IMR-90 (cell line): ENCODE measurements around the gene AUNIP. TPM values are rescaled to one million over a fixed set of nuclear protein-coding genes. Genes with fewer than 3 reads are reported as not detected.

Source experiments
- ATAC-seq: fragments of 200-7000 bp; cut with Tn5 transposase; 2 replicates; pipeline ENCODE4 v1.9.1; 2020; ENCODE audit warnings: low read depth, mild to moderate bottlenecking, moderate library complexity
- BruUV-seq: library from RNA; stranded (reverse); fragments of 400-500 nt; replicated peaks from 2 replicates; lab custom pipeline; 2021; lab: Mats Ljungman, UMichigan
- CTCF ChIA-PET: fragments of 300-600 bp; formaldehyde crosslinking; extraction: SDS; loops from one replicate; lab custom pipeline; 2021; ENCODE audit warnings: antibody characterized with exemption; lab: Yijun Ruan, JAX
- POLR2A ChIA-PET: fragments of 300-600 bp; sonication (Branson Sonifier 250); formaldehyde crosslinking; loops from one replicate; lab custom pipeline; 2022; ENCODE audit warnings: antibody characterized with exemption; ENCODE audit not compliant: unreplicated experiment; lab: Charles Lee
- DNase-seq: peaks from one replicate; pipeline ENCODE4 v3.0.0; 2013
- H2AFZ ChIP-seq: replicated peaks from 2 replicates; pipeline ENCODE3; 2013; ENCODE audit warnings: low read length, mild to moderate bottlenecking; ENCODE audit not compliant: poor library complexity
- H2AK5ac ChIP-seq: 2 replicates; pipeline ENCODE4 v1.6.1; 2013; ENCODE audit warnings: low read depth, low read length, inconsistent platforms
- H2AK9ac ChIP-seq: replicated peaks from 2 replicates; pipeline ENCODE3; 2013; ENCODE audit warnings: mild to moderate bottlenecking, low read depth, low read length, moderate library complexity; ENCODE audit not compliant: poor library complexity
- H2BK120ac ChIP-seq: 2 replicates; pipeline ENCODE4 v1.6.1; 2013; ENCODE audit warnings: low read depth, low read length, inconsistent platforms
- H2BK15ac ChIP-seq: 3 replicates; pipeline ENCODE4 v1.6.1; 2013; ENCODE audit warnings: low read depth, low read length, inconsistent platforms
- H2BK20ac ChIP-seq: 2 replicates; pipeline ENCODE4 v1.6.1; 2013; ENCODE audit warnings: low read depth, mild to moderate bottlenecking, inconsistent platforms, low read length, moderate library complexity
- H2BK5ac ChIP-seq: 2 replicates; pipeline ENCODE4 v1.6.1; 2013; ENCODE audit warnings: mild to moderate bottlenecking, low read depth, low read length, inconsistent platforms; ENCODE audit not compliant: poor library complexity, severe bottlenecking
- H3K14ac ChIP-seq: replicated peaks from 2 replicates; pipeline ENCODE4 v1.6.1; 2013; ENCODE audit warnings: low read depth, low read length, inconsistent platforms
- H3K18ac ChIP-seq: 2 replicates; pipeline ENCODE4 v1.6.1; 2013; ENCODE audit warnings: low read depth, low read length, control low read depth
- H3K23ac ChIP-seq: 2 replicates; pipeline ENCODE4 v1.6.1; 2013; ENCODE audit warnings: low read depth, low read length, inconsistent platforms
- H3K27ac ChIP-seq: 2 replicates; pipeline ENCODE4 v1.5.1; 2013; ENCODE audit warnings: mild to moderate bottlenecking, control low read depth, low read length; ENCODE audit not compliant: insufficient read depth
- H3K27me3 ChIP-seq: 2 replicates; pipeline ENCODE4 v1.6.1; 2013; ENCODE audit warnings: low read length; ENCODE audit not compliant: control insufficient read depth, insufficient read depth
- H3K36me3 ChIP-seq: 2 replicates; pipeline ENCODE4 v1.6.1; 2013; ENCODE audit warnings: low read length, mixed read lengths; ENCODE audit not compliant: control insufficient read depth, insufficient read depth
- H3K4ac ChIP-seq: 2 replicates; pipeline ENCODE4 v1.6.1; 2013; ENCODE audit warnings: low read depth, low read length, inconsistent platforms
- H3K4me1 ChIP-seq: 2 replicates; pipeline ENCODE4 v1.6.1; 2013; ENCODE audit warnings: low read length, mixed read lengths; ENCODE audit not compliant: control insufficient read depth, insufficient read depth
- H3K4me2 ChIP-seq: 2 replicates; pipeline ENCODE4 v1.6.1; 2013; ENCODE audit warnings: low read depth, mild to moderate bottlenecking, control low read depth, low read length, moderate library complexity
- H3K4me3 ChIP-seq: 2 replicates; pipeline ENCODE4 v1.5.1; 2013; ENCODE audit warnings: low read depth, mild to moderate bottlenecking, control low read depth, low read length, moderate library complexity; ENCODE audit not compliant: insufficient read depth
- H3K56ac ChIP-seq: 2 replicates; pipeline ENCODE4 v1.6.1; 2013; ENCODE audit warnings: low read length, inconsistent platforms; ENCODE audit not compliant: insufficient read depth; ENCODE audit errors: extremely low read depth
- H3K79me1 ChIP-seq, 2 experiments: 2 replicates each; pipeline ENCODE4 v1.6.1; 2013; ENCODE audit warnings: low read length in 2 of 2, inconsistent platforms in 1 of 2, low read depth in 1 of 2
- H3K9ac ChIP-seq: 2 replicates; pipeline ENCODE4 v1.6.1; 2013; ENCODE audit warnings: low read depth, low read length, control low read depth
- H3K9me1 ChIP-seq: 2 replicates; pipeline ENCODE4 v1.6.1; 2013; ENCODE audit warnings: low read length, inconsistent platforms; ENCODE audit not compliant: insufficient read depth
- H3K9me3 ChIP-seq: 2 replicates; pipeline ENCODE4 v1.6.1; 2013; ENCODE audit warnings: low read length; ENCODE audit not compliant: control insufficient read depth, insufficient read depth
- H4K20me1 ChIP-seq: 2 replicates; pipeline ENCODE4 v1.6.1; 2013; ENCODE audit warnings: low read length, inconsistent platforms; ENCODE audit not compliant: insufficient read depth
- H4K5ac ChIP-seq: 2 replicates; pipeline ENCODE4 v1.6.1; 2013; ENCODE audit warnings: mild to moderate bottlenecking, low read depth, low read length, control low read depth
- H4K8ac ChIP-seq, 2 experiments: 2 replicates each; pipeline ENCODE4 v1.6.1; 2013; ENCODE audit warnings: low read depth in 2 of 2, low read length in 2 of 2, control low read depth in 1 of 2, inconsistent platforms in 1 of 2
- H4K91ac ChIP-seq: 2 replicates; pipeline ENCODE4 v1.6.1; 2013; ENCODE audit warnings: low read depth, low read length, inconsistent platforms; ENCODE audit not compliant: insufficient read depth
- CHD1 ChIP-seq: IDR thresholded peaks from 2 replicates; pipeline ENCODE4 v1.6.1; 2012; ENCODE audit warnings: low read depth, low read length, improper control_type of control experiment
- FOS ChIP-seq: fragments of 150-350 bp; IDR thresholded peaks from 2 replicates; pipeline ENCODE4 v1.6.1; 2016; ENCODE audit warnings: low read depth, low read length
- MAFK ChIP-seq: IDR thresholded peaks from 2 replicates; pipeline ENCODE4 v1.6.1; 2012; ENCODE audit warnings: low read depth, low read length, improper control_type of control experiment
- POLR2A ChIP-seq: IDR thresholded peaks from 2 replicates; pipeline ENCODE4 v1.6.1; 2012; ENCODE audit warnings: mild to moderate bottlenecking, low read depth, low read length
- RAD21 ChIP-seq: IDR thresholded peaks from 2 replicates; pipeline ENCODE4 v1.6.1; 2012; ENCODE audit warnings: low read length, improper control_type of control experiment
- RCOR1 ChIP-seq: IDR thresholded peaks from 2 replicates; pipeline ENCODE4 v1.6.1; 2012; ENCODE audit warnings: mild to moderate bottlenecking, low read length, improper control_type of control experiment; ENCODE audit not compliant: insufficient replicate concordance
- RFX5 ChIP-seq: IDR thresholded peaks from 2 replicates; pipeline ENCODE4 v1.8.0; 2012; ENCODE audit warnings: low read depth, mild to moderate bottlenecking, low read length, moderate library complexity
- SMC3 ChIP-seq: fragments of 150-350 bp; IDR thresholded peaks from 2 replicates; pipeline ENCODE4 v1.6.1; 2016; ENCODE audit warnings: low read depth, mild to moderate bottlenecking, antibody characterized with exemption, low read length, moderate library complexity
- WGBS, 2 experiments: methylation state at CpG; one replicate each; pipeline versions ENCODE4 v1.1.5 to v1.1.7; 2013; ENCODE audit warnings: missing lambda C conversion rate in 2 of 2; ENCODE audit not compliant: insufficient read length in 1 of 2; ENCODE audit errors: extremely low coverage in 2 of 2; 5-methylcytosine and 5-hydroxymethylcytosine counted together
- dilution Hi-C: fragments of 300-500 bp; cut with HindIII; formaldehyde crosslinking; loops from one replicate; pipeline ENCODE4 v1.14.3; 2018; ENCODE audit warnings: low sequenced_read_pairs; ENCODE audit not compliant: unreplicated experiment
- in situ Hi-C: fragments of 300-500 bp; cut with MboI; formaldehyde crosslinking; loops from 3 replicates; pipeline ENCODE4 v1.14.3; 2019; ENCODE audit warnings: low sequenced_read_pairs, inconsistent platforms, mixed read lengths
- intact Hi-C: fragments of 100-400 bp; cut with micrococcal nuclease; formaldehyde crosslinking; loops from 2 replicates; pipeline ENCODE4 v1.10.0; 2022
- polyA plus RNA-seq, 3 experiments: library from polyadenylated mRNA; depleted of rRNA; stranded (reverse); fragments of >200 nt; gene quantifications; 2 replicates each; pipeline ENCODE4 v1.2.3, GENCODE V29; 2012; ENCODE audit warnings: low replicate concordance in 1 of 3
- total RNA-seq: library from RNA; depleted of rRNA; stranded (reverse); fragments of >200 nt; gene quantifications from 2 replicates; pipeline ENCODE4 v1.2.3, GENCODE V29; 2012
- TF ChIP-seq, protein P1 (sequence below): conservative IDR thresholded peaks from 2 replicates; pipeline ENCODE4 v1.5.1; 2012; ENCODE audit warnings: mild to moderate bottlenecking, low read depth, low read length, improper control_type of control experiment

The AUNIP gene
- total and polyA plus RNA-seq, 2 of the 4 experiments (the other 2 are of a cell fraction): 2.4 to 5.0 TPM

DNA sequence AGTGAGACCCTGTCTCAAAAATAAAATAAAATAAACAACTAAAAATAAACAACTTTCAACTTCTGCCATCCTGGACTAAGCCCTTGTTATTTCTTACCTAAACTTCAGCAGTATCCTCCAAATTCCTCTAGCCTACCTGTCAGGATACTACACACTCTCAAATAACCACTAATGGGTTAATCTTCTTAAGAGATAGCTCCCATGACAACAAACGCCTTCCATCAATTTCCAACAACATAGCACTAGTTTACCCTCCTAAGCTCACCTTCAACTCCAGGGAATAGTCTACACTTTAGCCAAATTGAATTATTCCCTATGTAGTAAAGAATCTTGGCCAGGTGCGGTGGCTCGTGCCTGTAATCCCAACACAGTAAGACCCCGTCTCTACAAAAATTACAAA is 11.3 kb downstream of the AUNIP start:
- Histone ChIP-seq H3K27me3 (no peaks in the 10 kb centered on the region), H4K8ac (no peak overlapping the region), H2BK15ac (no peak overlapping the region), H3K4ac (no peak overlapping the region), H4K5ac (no peak overlapping the region), H3K56ac (no peak overlapping the region), H3K18ac (no peak overlapping the region), H3K27ac (no peak overlapping the region), H3K4me1 (peaks cover 3% of the 10 kb centered on the region; the same call in 1 of the 2 replicates), H3K36me3 (no peaks in the 10 kb centered on the region), H2BK20ac (no peak overlapping the region), H2AFZ (no peak overlapping the region), H4K91ac (no peak overlapping the region), H3K79me1 (peaks cover 7 to 17% of the 10 kb centered on the region in 2 experiments; a peak in 3 of 4 replicates), H3K14ac (no peak overlapping the region), H3K9me1 (peaks cover 4% of the 10 kb centered on the region; the same call in 1 of the 2 replicates), H3K4me2 (no peak overlapping the region), H3K4me3 (no peak overlapping the region), H2AK9ac (no peak overlapping the region), H2BK120ac (no peak overlapping the region), H3K9me3 (no peaks in the 10 kb centered on the region), H2BK5ac (no peak overlapping the region), H4K20me1 (no peaks in the 10 kb centered on the region), H3K23ac (no peak overlapping the region), H2AK5ac (no peak overlapping the region), H3K9ac (no peak overlapping the region)
- WGBS, 2 experiments: no CpG with 5 or more reads among the region's 4 CpGs
- dilution Hi-C loops (no loop called here), intact Hi-C loops (no loop called here), in situ Hi-C loops (no loop called here)
- CTCF ChIA-PET: interaction anchor here (1.3 kb wide), 1 partner anchor 48 kb away, joined by 4 read pairs; no protein-coding TSS in a partner anchor
- POLR2A ChIA-PET: no interaction called here
- TF ChIP-seq POLR2A: no peak
- TF ChIP-seq SMC3: no peak
- no peak for TF ChIP-seq RCOR1
- TF ChIP-seq MAFK: no peak
- TF ChIP-seq RAD21: no peak
- TF ChIP-seq RFX5: no peak
- TF ChIP-seq, protein P1, sequence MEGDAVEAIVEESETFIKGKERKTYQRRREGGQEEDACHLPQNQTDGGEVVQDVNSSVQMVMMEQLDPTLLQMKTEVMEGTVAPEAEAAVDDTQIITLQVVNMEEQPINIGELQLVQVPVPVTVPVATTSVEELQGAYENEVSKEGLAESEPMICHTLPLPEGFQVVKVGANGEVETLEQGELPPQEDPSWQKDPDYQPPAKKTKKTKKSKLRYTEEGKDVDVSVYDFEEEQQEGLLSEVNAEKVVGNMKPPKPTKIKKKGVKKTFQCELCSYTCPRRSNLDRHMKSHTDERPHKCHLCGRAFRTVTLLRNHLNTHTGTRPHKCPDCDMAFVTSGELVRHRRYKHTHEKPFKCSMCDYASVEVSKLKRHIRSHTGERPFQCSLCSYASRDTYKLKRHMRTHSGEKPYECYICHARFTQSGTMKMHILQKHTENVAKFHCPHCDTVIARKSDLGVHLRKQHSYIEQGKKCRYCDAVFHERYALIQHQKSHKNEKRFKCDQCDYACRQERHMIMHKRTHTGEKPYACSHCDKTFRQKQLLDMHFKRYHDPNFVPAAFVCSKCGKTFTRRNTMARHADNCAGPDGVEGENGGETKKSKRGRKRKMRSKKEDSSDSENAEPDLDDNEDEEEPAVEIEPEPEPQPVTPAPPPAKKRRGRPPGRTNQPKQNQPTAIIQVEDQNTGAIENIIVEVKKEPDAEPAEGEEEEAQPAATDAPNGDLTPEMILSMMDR: no peak
- TF ChIP-seq FOS: no peak
- no peak for TF ChIP-seq CHD1
- DNase-seq (no peak), ATAC-seq (no peak)
- BruUV-seq: no TSS peak
